CD4-positive, alpha-beta T cell treated with Interleukin-12 subunit alpha and Interleukin-12 subunit beta, for 1 hour (primary cell): ENCODE results near the gene TFAP2D.

Source experiments
- DNase-seq: peaks from one replicate; pipeline ENCODE4 v3.0.0-alpha.2; 2020

The TFAP2D gene

GRCh38 chr6:50713226-50713625, at the start of gene TFAP2D:
TSS of gene TFAP2D (plus strand) at chr6:50713526. CDS start at chr6:50714056, 530 bp downstream.
- no peak for DNase-seq

GRCh38 chr6:50663806-50664205, 49.5 kb upstream of the TFAP2D start:
- DNase-seq, result no peak

DNA sequence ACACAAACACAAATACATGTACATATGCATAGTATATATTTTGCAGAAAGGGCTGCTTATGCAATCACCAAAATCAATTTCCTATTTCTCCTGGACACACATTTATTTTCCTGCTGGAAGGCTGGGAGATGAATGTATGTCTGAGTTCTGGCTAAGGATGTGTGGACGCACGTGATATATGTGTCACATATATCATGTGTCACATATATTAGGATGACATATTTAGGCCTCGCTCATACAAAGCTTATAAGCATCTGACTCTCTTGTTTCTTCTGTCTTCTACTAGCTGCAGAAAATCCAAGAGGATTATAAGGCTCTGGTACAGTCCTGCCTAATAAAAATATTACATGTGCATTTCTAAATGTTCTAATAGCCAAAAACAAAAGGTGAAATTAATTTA, 47.2 kb upstream of the TFAP2D start:
- no peak for DNase-seq

- DNase-seq, result no peak
Observed at GRCh38 chr6:50681213-50681824, 32.0 kb upstream of the TFAP2D start.

- DNase-seq, result no peak
Observed at GRCh38 chr6:50689210-50689609, 24.1 kb upstream of the TFAP2D start.

GRCh38 chr6:50691814-50692495, 21.4 kb upstream of the TFAP2D start:
- DNase-seq, result no peak

- DNase-seq, result no peak
Observed at GRCh38 chr6:50698546-50698945, 14.8 kb upstream of the TFAP2D start.

GRCh38 chr6:50699051-50699775, 14.1 kb upstream of the TFAP2D start:
- no peak for DNase-seq

GRCh38 chr6:50706575-50706974, 6.8 kb upstream of the TFAP2D start:
- DNase-seq, result no peak

DNA sequence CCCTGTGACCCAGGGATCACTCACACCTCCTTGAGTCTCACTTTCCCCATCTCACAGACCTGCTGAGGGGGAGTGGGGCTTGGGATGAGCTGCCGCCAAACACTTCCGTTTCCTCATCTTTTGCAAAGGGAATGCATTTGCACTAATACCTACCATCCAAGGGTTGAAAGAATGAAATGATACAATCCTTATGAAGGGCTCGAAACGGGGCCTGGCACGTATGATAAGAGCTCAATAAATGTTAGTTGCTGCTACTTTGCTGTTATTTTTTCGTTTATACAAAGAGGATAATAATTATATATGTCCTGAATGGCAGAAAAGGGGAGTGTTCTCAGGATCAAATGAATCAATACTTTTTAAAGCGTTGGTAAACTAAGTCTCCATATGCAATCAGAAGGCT, 6.1 kb upstream of the TFAP2D start:
- no peak for DNase-seq

GRCh38 chr6:50707652-50708300, 5.5 kb upstream of the TFAP2D start:
- no peak for DNase-seq

GRCh38 chr6:50708664-50709365, 4.5 kb upstream of the TFAP2D start:
- DNase-seq, result no peak

GRCh38 chr6:50709366-50709734, 4.0 kb upstream of the TFAP2D start:
- DNase-seq, result no peak

- no peak for DNase-seq
Observed at GRCh38 chr6:50711686-50712085, 1.6 kb upstream of the TFAP2D start.

DNA sequence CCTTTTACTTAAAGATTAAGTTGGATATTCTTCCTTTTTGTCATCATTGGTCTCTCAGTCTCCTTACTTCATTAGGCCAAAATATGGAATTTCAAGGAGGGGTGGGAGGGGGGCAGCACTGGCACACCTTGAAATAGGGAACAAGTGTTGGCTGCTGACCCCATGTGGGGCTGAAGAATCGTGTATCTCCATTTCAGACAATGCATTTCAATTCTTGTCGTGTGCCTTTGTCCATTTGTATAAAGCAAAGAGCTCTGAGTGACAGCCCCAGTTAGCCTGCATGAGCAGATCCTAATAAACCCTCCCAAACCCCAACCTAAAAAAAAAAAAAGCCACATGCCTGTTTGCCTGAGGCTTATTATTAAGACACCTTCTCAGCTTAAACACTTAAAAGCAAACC, 1.0 kb upstream of the TFAP2D start:
- DNase-seq, result no peak

- DNase-seq, result no peak
Observed at GRCh38 chr6:50713977-50714486, 706 bp downstream of the TFAP2D start.

DNA sequence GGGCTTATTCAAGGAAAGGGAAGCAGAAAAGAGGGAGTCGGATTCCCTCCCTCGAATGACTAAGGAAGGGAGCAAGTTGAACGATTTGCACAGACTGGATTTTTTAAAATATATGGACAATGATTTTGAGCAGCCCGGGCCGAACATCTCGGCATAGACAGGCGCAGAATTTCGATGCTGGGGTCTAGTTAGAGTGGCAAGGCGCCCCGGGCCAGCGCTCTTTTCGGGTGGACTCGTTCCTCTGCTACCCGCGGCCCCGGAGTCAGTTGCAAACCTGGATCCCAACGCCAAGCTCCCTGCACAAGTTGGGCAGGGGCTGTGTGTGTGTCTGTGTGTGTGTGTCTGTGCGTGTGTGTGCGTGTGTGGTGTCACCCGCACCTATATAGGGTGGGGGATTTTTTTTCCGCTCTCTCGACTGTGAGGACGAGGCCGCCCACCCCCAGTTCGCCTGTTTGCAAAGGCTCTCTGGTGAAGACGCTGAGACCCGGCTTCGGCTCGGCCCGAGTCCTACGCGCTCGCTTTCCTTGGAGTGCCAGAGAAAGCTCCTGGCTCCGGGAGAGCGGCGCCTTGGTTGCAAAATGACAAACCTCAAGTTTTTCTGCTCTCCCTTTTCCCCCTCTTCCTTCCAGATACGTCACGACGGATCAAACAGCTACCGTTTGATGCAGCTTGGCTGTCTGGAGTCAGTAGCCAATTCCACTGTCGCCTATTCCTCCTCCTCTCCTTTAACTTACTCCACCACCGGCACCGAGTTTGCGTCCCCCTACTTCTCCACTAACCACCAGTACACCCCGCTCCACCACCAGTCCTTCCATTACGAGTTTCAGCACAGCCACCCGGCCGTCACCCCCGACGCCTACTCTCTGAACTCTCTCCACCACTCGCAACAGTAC, 1.4 kb downstream of the TFAP2D start:
- DNase-seq, result no peak

DNA sequence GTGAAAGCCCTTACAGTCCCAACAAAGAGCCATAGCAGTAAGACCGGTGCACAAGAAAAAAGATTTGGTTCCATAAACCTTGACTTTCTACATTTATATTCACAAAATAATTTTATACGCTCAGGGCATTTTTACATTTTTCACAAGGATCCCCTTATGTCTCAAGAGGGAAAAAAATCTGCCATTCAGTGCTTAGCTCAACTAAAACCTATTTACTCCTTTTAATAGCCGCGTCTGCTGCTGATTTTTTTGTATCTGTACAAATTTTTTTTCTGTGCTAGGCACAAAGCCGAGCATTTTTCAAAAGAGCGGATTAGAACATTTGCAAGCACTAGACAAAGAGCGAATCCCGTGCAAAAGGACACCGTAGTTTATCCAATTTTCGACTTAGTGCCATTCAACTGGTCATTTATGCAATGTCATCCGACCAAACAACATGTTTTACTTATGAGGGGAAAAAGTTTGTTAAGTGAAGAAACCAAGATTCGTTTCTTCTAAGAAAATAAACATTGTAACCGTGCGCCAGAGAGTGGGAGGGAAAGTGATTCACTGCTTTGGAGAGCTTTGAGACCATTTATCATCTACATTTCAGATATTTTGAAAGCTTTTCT, 3.7 kb downstream of the TFAP2D start:
- DNase-seq, result no peak

DNA sequence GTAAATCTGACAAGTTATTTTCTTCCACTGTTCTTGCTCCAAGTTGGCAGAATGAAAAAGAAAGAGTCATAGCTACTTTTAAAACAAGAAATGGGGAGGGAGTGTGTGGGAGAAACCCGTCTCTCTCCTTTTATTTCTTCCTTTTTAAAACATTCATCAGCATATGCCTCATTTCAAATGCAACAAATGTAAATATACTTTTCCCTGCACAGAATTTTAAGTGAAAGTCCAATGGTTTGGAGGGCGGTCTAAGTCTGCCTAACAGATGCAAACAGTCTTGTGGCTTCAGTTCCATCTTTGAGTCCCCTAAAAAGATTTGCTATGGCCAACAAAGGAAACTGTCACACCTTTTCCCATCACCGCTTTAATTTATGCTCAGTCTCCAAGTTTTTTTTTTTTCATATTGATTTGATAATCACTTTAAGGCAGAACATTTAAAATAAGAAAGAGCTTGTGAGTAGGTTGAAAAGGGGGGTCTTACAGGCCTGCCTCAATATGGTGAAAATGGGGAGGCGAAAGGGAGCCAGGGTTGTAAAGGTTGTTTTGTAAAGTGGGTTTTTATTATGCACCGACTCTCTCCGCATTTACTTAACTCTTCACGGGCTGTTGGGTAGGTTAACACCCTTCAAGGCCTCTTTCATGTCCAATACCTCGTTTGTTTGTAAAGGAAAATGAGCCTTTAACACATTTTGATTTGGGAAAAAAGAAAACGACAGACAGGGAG, 4.6 kb downstream of the TFAP2D start:
- DNase-seq, result no peak

DNA sequence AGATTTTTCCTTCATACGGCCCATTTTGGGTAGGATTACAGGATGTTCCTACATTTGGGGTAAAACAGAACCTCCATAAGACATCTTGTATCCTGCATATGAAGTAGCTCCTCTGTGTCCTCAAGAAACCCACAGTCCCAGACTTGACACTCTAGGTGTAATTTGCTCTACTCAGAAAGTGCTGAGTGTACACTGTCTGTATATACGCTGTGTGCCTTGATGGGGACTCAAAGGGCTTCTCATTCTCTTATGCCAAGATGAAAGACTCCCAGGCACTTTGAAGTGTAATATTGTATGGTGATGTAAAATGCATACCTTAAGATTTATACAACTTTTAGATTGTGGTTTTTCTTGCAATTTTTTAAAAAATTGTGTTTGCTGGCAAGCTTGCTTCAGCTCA, 5.2 kb downstream of the TFAP2D start:
- no peak for DNase-seq

DNA sequence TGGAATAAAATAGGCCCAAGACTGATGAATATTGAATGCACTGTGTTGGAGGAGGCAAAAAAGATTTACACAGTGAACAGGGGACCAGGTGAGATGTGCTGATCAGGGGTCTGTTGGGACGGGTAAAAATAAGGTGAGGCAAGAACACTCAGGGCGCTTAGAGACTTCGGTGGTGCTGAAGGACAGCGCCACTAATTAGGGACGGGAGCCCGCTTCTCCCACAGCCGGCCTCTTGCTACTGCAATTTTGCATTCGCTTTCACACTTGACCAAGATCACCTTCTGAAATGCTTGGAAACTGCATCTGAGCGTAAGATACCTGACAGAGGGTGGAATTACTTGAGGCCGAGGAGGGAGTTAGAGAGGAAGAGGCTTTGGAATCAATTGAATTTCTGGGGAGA, 7.3 kb downstream of the TFAP2D start:
- no peak for DNase-seq
